GM12878 (cell line): Measurements from ENCODE around the gene COLQ. TPM values are rescaled to one million over a fixed set of nuclear protein-coding genes. Genes with fewer than 3 reads are reported as not detected.
A peak's percentile ranks its signal among the peaks of the same experiment; 100 is the strongest.

ENCODE experiments used
- ATAC-seq: fragments of 200-7000 bp; cut with Tn5 transposase; 3 replicates; pipeline ENCODE4 v1.9.1; 2020; ENCODE audit warnings: mild to moderate bottlenecking, moderate library complexity
- BruUV-seq: library from RNA; stranded (reverse); fragments of 400-500 nt; replicated peaks from 2 replicates; lab custom pipeline; 2021; lab: Mats Ljungman, UMichigan
- CTCF ChIA-PET: fragments of 300-600 bp; sonication (Branson Sonifier 250); formaldehyde crosslinking; extraction: SDS; loops from one replicate; lab custom pipeline; 2021; ENCODE audit warnings: inconsistent platforms; lab: Yijun Ruan, JAX
- POLR2A ChIA-PET: fragments of 350-600 bp; formaldehyde crosslinking; extraction: SDS; loops from one replicate; lab custom pipeline; 2021; ENCODE audit warnings: inconsistent platforms; lab: Charles Lee
- RAD21 ChIA-PET: fragments of 300-600 bp; sonication (Branson Sonifier 250); formaldehyde crosslinking; loops from one replicate; lab custom pipeline; 2023; ENCODE audit warnings: antibody characterized with exemption; ENCODE audit not compliant: unreplicated experiment; lab: Charles Lee
- SMC1A ChIA-PET: fragments of 300-600 bp; sonication (Branson Sonifier 250); formaldehyde crosslinking; loops from one replicate; lab custom pipeline; 2023; ENCODE audit not compliant: unreplicated experiment, uncharacterized antibody; lab: Charles Lee
- DNase-seq: peaks from one replicate; pipeline ENCODE4 v3.0.0-alpha.2; 2011; ENCODE audit warnings: low read depth, low spot score
- FAIRE-seq: peaks from 3 replicates; lab custom pipeline; 2011; peaks lifted over from hg19 to GRCh38; lab: Jason Lieb, UNC
- H2AFZ ChIP-seq: 2 replicates; pipeline ENCODE4 v1.6.0; 2011; ENCODE audit warnings: low read depth, low read length, control low read depth; ENCODE audit not compliant: control insufficient read depth
- H3K27ac ChIP-seq: 2 replicates; pipeline ENCODE4 v1.5.1; 2011; ENCODE audit warnings: control low read depth; ENCODE audit not compliant: control insufficient read depth, insufficient read depth
- H3K27me3 ChIP-seq, 2 experiments: replicated peaks in 1 of 2; 2 replicates each; pipeline versions ENCODE4 v1.6.0 to v1.6.1; 2011; ENCODE audit warnings: low read length in 1 of 2; ENCODE audit not compliant: control insufficient read depth in 2 of 2, insufficient read depth in 2 of 2
- H3K36me3 ChIP-seq, 2 experiments: 2 replicates each; pipeline ENCODE4 v1.5.1; 2011; ENCODE audit warnings: low read length in 1 of 2; ENCODE audit not compliant: control insufficient read depth in 2 of 2, insufficient read depth in 2 of 2
- H3K4me1 ChIP-seq: 2 replicates; pipeline ENCODE4 v1.6.1; 2011; ENCODE audit warnings: mild to moderate bottlenecking, low read length, moderate library complexity, mixed read lengths; ENCODE audit not compliant: control insufficient read depth, insufficient read depth
- H3K4me2 ChIP-seq: 2 replicates; pipeline ENCODE4 v1.6.0; 2011; ENCODE audit warnings: control low read depth; ENCODE audit not compliant: control insufficient read depth, insufficient read depth
- H3K4me3 ChIP-seq: fragments of 200-600 bp; sonication (generic); 2 replicates; pipeline ENCODE4 v1.5.1; 2016
- H3K79me2 ChIP-seq: 2 replicates; pipeline ENCODE4 v1.6.0; 2011; ENCODE audit warnings: low read length; ENCODE audit not compliant: control insufficient read depth, insufficient read depth
- H3K9ac ChIP-seq: 2 replicates; pipeline ENCODE4 v1.8.0; 2011; ENCODE audit warnings: low read length, control low read depth, mixed read lengths; ENCODE audit not compliant: control insufficient read depth, insufficient read depth
- H3K9me3 ChIP-seq: replicated peaks from 3 replicates; pipeline ENCODE4 v1.5.1; 2011; ENCODE audit warnings: mild to moderate bottlenecking, low read length; ENCODE audit not compliant: control insufficient read depth, insufficient read depth
- H4K20me1 ChIP-seq: 2 replicates; pipeline ENCODE4 v1.6.0; 2011; ENCODE audit not compliant: control insufficient read depth, insufficient read depth
- HDAC2 ChIP-seq: fragments of 200-600 bp; sonication (generic); IDR thresholded peaks from 2 replicates; pipeline ENCODE4 v1.6.1; 2017
- IRF4 ChIP-seq: IDR thresholded peaks from 2 replicates; pipeline ENCODE4 v1.6.1; 2011; ENCODE audit warnings: low read depth, low read length
- LARP7 ChIP-seq: fragments of 450-650 bp; IDR thresholded peaks from 2 replicates; pipeline ENCODE4 v1.6.1; 2017; ENCODE audit warnings: mild to moderate bottlenecking
- MEF2A ChIP-seq: IDR thresholded peaks from 2 replicates; pipeline ENCODE4 v1.6.1; 2011; ENCODE audit warnings: low read depth, mild to moderate bottlenecking, low read length, moderate library complexity; ENCODE audit not compliant: insufficient read depth
- MXI1 ChIP-seq: fragments of 150-350 bp; IDR thresholded peaks from 2 replicates; pipeline ENCODE4 v1.6.1; 2011; ENCODE audit warnings: low read depth, mild to moderate bottlenecking, inconsistent platforms, low read length, improper control_type of control experiment
- NBN ChIP-seq: fragments of 450-650 bp; IDR thresholded peaks from 2 replicates; pipeline ENCODE4 v1.6.1; 2016
- POLR2A ChIP-seq: IDR thresholded peaks from 2 replicates; pipeline ENCODE4 v1.6.1; 2011; ENCODE audit warnings: low read depth, mild to moderate bottlenecking, low read length
- POLR2AphosphoS5 ChIP-seq: IDR thresholded peaks from 2 replicates; pipeline ENCODE4 v1.6.1; 2011; ENCODE audit warnings: mild to moderate bottlenecking, low read length, inconsistent platforms
- SMAD1 ChIP-seq: fragments of 450-650 bp; IDR thresholded peaks from 2 replicates; pipeline ENCODE4 v1.6.1; 2018; ENCODE audit warnings: mild to moderate bottlenecking, low read depth; ENCODE audit not compliant: partially characterized antibody
- STAT3 ChIP-seq: IDR thresholded peaks from 2 replicates; pipeline ENCODE4 v1.6.1; 2011; ENCODE audit warnings: low read depth, low read length, improper control_type of control experiment
- TBL1XR1 ChIP-seq: IDR thresholded peaks from 2 replicates; pipeline ENCODE4 v1.6.1; 2012; ENCODE audit warnings: low read depth, low read length, improper control_type of control experiment
- TCF3 ChIP-seq: IDR thresholded peaks from 2 replicates; pipeline ENCODE4 v1.6.1; 2012; ENCODE audit warnings: low read depth, mild to moderate bottlenecking, low read length, borderline replicate concordance; ENCODE audit not compliant: insufficient read depth
- ZBTB11 ChIP-seq: fragments of 450-650 bp; formaldehyde crosslinking; IDR thresholded peaks from 2 replicates; pipeline ENCODE4 v1.5.0; 2022; ENCODE audit warnings: mild to moderate bottlenecking, missing genetic modification characterization
- ZNF24 ChIP-seq: fragments of 450-650 bp; IDR thresholded peaks from 2 replicates; pipeline ENCODE4 v1.6.1; 2017; ENCODE audit warnings: antibody characterized with exemption, mild to moderate bottlenecking
- in situ Hi-C: fragments of 300-500 bp; cut with MboI; formaldehyde crosslinking; loops from 9 replicates; pipeline ENCODE4 v1.14.3; 2018; ENCODE audit warnings: mixed read lengths
- intact Hi-C: fragments of 100-400 bp; cut with micrococcal nuclease; formaldehyde crosslinking; loops from one replicate; pipeline ENCODE4 v1.14.2; 2022; ENCODE audit not compliant: unreplicated experiment
- polyA plus RNA-seq, 11 experiments: library from polyadenylated mRNA; depleted of rRNA in 4 of 11; unstranded in 6 of 11; stranded (reverse) in 5 of 11; fragments of >200 nt; fragmentation: Nextera tagmentation in 4 of 11; fragmentation: Illumina TruSeq in 1 of 11; extraction: Ambion mirVana in 4 of 11; extraction: Trizol in 1 of 11; gene quantifications; 1 replicate in 1 of 11; 2 replicates in 10 of 11; pipeline versions ENCODE4 v1.2.1 to v1.2.3, GENCODE V29; 2011 to 2016; ENCODE audit warnings: inconsistent platforms in 2 of 11, missing spikeins in 2 of 11, low read depth in 1 of 11
- total RNA-seq, 4 experiments: library from RNA; depleted of rRNA in 3 of 4; stranded (reverse); fragments of >200 nt in 3 of 4; fragmentation: Illumina TruSeq in 1 of 4; extraction: Trizol in 1 of 4; gene quantifications; 2 replicates each; pipeline versions ENCODE4 v1.2.1 to v1.2.3, GENCODE V29; 2013 to 2021

COLQ gene
- total and polyA plus RNA-seq, 10 of the 15 experiments (the other 5 are each of a cell fraction or from before 2014, with no cell fraction given), result 0.13 to 2.7 (median 0.70) TPM

- Histone ChIP-seq H2AFZ (no peak overlapping the region), H3K27me3 (no peaks in the 10 kb centered on the region), H3K4me2 (no peak overlapping the region), H3K9me3 (no peaks in the 10 kb centered on the region), H3K79me2 (no peaks in the 10 kb centered on the region), H4K20me1 (no peaks in the 10 kb centered on the region; the same call in 1 of the 2 replicates), H3K36me3 (peaks cover 10 to 40% of the 10 kb centered on the region in 2 experiments), H3K27ac (no peak overlapping the region), H3K4me3 (no peak overlapping the region), H3K4me1 (no peaks in the 10 kb centered on the region), H3K9ac (no peak overlapping the region)
- ChIA-PET POLR2A (no interaction called here), RAD21 (no interaction called here), SMC1A (interaction anchor here (2.0 kb wide), 1 partner anchor 9 kb away, joined by 8 read pairs; no protein-coding TSS in a partner anchor), CTCF (interaction anchor here (0.6 kb wide), 1 partner anchor 41 kb away, joined by 3 read pairs; no protein-coding TSS in a partner anchor)
- in situ Hi-C loops, result no loop called here
- DNase-seq (no peak), ATAC-seq (peak; percentile 30; the same call in 2 of the 3 replicates), FAIRE-seq (no peak)
- TF ChIP-seq SMAD1 (no peak), MEF2A (no peak), NBN (no peak), ZBTB11 (CRISPR knock-in tag) (no peak), POLR2A (no peak), STAT3 (no peak), IRF4 (no peak), TBL1XR1 (no peak), TCF3 (no peak), HDAC2 (no peak), ZNF24 (no peak), LARP7 (no peak), POLR2AphosphoS5 (no peak), MXI1 (no peak)
- intact Hi-C loops, result no loop called here
- BruUV-seq, result no TSS peak
Measured at GRCh38 chr3:15439476-15439875, 82.0 kb downstream of the COLQ start.
